ENCODE results near the gene SCLT1. TPM values are rescaled to one million over a fixed set of nuclear protein-coding genes. Genes with fewer than 3 reads are reported as not detected.

Gene SCLT1
- total RNA-seq, 1 experiment from 2014 or later, result 11.3 TPM

DNA sequence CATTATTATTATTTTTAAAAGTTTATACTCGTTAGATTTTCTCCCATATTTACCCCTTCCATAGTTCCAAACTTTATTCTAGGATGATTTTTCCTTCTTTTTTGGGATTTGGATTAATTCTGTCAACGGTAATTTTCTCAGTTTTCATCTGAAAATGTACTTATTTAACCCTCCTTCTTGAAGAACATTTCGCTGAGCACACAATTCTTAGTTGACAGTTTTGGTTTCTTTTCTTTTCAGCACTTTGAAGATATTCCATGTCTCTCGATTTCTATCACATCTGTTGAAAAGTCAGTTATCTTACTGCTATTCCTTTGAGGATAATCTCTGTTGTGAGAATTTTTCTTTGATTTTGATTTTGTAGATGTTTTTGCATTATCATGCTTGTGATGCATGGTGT is 85.2 kb downstream of the SCLT1 start:
- no peak overlapping the region for H3K4me3 Mint-ChIP-seq
- TF ChIP-seq, protein P1, sequence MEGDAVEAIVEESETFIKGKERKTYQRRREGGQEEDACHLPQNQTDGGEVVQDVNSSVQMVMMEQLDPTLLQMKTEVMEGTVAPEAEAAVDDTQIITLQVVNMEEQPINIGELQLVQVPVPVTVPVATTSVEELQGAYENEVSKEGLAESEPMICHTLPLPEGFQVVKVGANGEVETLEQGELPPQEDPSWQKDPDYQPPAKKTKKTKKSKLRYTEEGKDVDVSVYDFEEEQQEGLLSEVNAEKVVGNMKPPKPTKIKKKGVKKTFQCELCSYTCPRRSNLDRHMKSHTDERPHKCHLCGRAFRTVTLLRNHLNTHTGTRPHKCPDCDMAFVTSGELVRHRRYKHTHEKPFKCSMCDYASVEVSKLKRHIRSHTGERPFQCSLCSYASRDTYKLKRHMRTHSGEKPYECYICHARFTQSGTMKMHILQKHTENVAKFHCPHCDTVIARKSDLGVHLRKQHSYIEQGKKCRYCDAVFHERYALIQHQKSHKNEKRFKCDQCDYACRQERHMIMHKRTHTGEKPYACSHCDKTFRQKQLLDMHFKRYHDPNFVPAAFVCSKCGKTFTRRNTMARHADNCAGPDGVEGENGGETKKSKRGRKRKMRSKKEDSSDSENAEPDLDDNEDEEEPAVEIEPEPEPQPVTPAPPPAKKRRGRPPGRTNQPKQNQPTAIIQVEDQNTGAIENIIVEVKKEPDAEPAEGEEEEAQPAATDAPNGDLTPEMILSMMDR (conservative IDR thresholded peaks at IDR 0.05), result no peak

More for the DNA sequence above, 85.2 kb downstream of the SCLT1 start:
- H4K8ac ChIP-seq (replicated peaks; ENCODE audit: insufficient read length, low read depth, low read length), result no peak overlapping the region
- no peaks in the 10 kb centered on the region for H3K23me2 ChIP-seq (ENCODE audit: insufficient read length, low read depth, low read length, poor library complexity, severe bottlenecking)
- no peaks in the 10 kb centered on the region for H3K79me2 ChIP-seq (ENCODE audit: insufficient read depth, low read length)
- H4K91ac ChIP-seq (ENCODE audit: insufficient read length, low read depth, low read length), result no peak overlapping the region
- H2BK15ac ChIP-seq (ENCODE audit: low read depth, low read length), result no peak overlapping the region
- H3K56ac ChIP-seq (ENCODE audit: insufficient read length, low read depth, low read length), result no peak overlapping the region
- no peak overlapping the region for H3K14ac ChIP-seq (ENCODE audit: insufficient read depth, low read length)
- no peak overlapping the region for H4K5ac ChIP-seq (ENCODE audit: insufficient read length, low read depth, low read length)
- Mint-ChIP-seq H3K36me3 (ENCODE audit: insufficient read depth in 1 of 3, low read depth in 3 of 3) (peaks cover 30 to 47% (median 37%) of the 10 kb centered on the region in 3 experiments), H3K4me1 (no peaks in the 10 kb centered on the region), H3K27me3 (ENCODE audit: low read depth) (no peaks in the 10 kb centered on the region; the same call in none of the 2 replicates), H3K9me3 (peaks cover 47 to 49% of the 10 kb centered on the region in 2 experiments), H3K27ac (no peak overlapping the region)
- H2BK120ac ChIP-seq (ENCODE audit: low read depth, low read length, poor library complexity, severe bottlenecking), result no peak overlapping the region
- H3K4me1 ChIP-seq (ENCODE audit: insufficient read depth, low read length), result no peaks in the 10 kb centered on the region
- no peak overlapping the region for H2BK5ac ChIP-seq (ENCODE audit: insufficient read length, low read length)
- H3K18ac ChIP-seq (ENCODE audit: insufficient read length, low read depth, low read length), result no peak overlapping the region
- H3K23ac ChIP-seq (ENCODE audit: insufficient read length, low read depth, low read length), result no peak overlapping the region
- no peak overlapping the region for H3K27ac ChIP-seq (ENCODE audit: insufficient read length, low read depth, low read length)
- H3K27me3 ChIP-seq (ENCODE audit: insufficient read depth, low read length), result no peaks in the 10 kb centered on the region
- WGBS (ENCODE audit: extremely low coverage, insufficient read length, low lambda C conversion rate), result no CpG with 5 or more reads among the region's 4 CpGs
- no peak overlapping the region for H3K4me2 ChIP-seq (ENCODE audit: insufficient read depth, insufficient read length, low read length)
- H3K9me3 ChIP-seq (ENCODE audit: control insufficient read depth, low read depth, low read length), result peaks cover 7% of the 10 kb centered on the region
- H3K4ac ChIP-seq (ENCODE audit: low read depth, low read length), result no peak overlapping the region
- H3K9ac ChIP-seq (ENCODE audit: extremely low read depth, insufficient read length, low read length), result no peak overlapping the region
- H3K79me1 ChIP-seq (ENCODE audit: insufficient read depth, low read depth, low read length, poor library complexity, severe bottlenecking), result no peaks in the 10 kb centered on the region
- no peaks in the 10 kb centered on the region for H4K20me1 ChIP-seq (ENCODE audit: control insufficient read depth, insufficient read depth, insufficient read length)
- H3T11ph ChIP-seq (ENCODE audit: low read length), result no peak overlapping the region
- H2AK5ac ChIP-seq (ENCODE audit: insufficient read length, low read length), result no peak overlapping the region
- H2AFZ ChIP-seq (ENCODE audit: low read length), result no peak overlapping the region
- H2BK12ac ChIP-seq (ENCODE audit: insufficient read length, low read depth, low read length), result no peak overlapping the region
- no peak for DNase-seq
- no peak overlapping the region for H2BK20ac ChIP-seq (ENCODE audit: low read depth, low read length, poor library complexity, severe bottlenecking)
